Hepatocyte (in vitro differentiated cells): ENCODE data around the gene VMP1. TPM values are rescaled to one million over a fixed set of nuclear protein-coding genes. Genes with fewer than 3 reads are reported as not detected.

Experiments
- DNase-seq: peaks from one replicate; pipeline ENCODE4 v3.0.0-alpha.2; 2016; ENCODE audit warnings: low spot score
- H2AFZ ChIP-seq: fragments of 200-600 bp; sonication (generic); 2 replicates; pipeline ENCODE4 v1.6.0; 2016; ENCODE audit warnings: antibody characterized with exemption, mild to moderate bottlenecking
- H3K27ac ChIP-seq: fragments of 200-600 bp; sonication (generic); 2 replicates; pipeline ENCODE4 v1.5.1; 2016; ENCODE audit warnings: mild to moderate bottlenecking
- H3K27me3 ChIP-seq: fragments of 200-600 bp; sonication (generic); 2 replicates; pipeline ENCODE4 v1.6.1; 2016
- H3K36me3 ChIP-seq: fragments of 200-600 bp; sonication (generic); replicated peaks from 2 replicates; pipeline ENCODE4 v1.5.1; 2016; ENCODE audit warnings: low read depth; ENCODE audit not compliant: insufficient read depth
- H3K4me1 ChIP-seq: fragments of 200-600 bp; sonication (generic); 2 replicates; pipeline ENCODE4 v1.5.1; 2016; ENCODE audit warnings: mild to moderate bottlenecking, moderate library complexity; ENCODE audit not compliant: insufficient read depth
- H3K4me2 ChIP-seq: fragments of 200-600 bp; sonication (generic); 2 replicates; pipeline ENCODE4 v1.6.0; 2016
- H3K4me3 ChIP-seq: fragments of 200-600 bp; sonication (generic); 2 replicates; pipeline ENCODE4 v1.5.1; 2016; ENCODE audit warnings: mild to moderate bottlenecking
- H3K79me2 ChIP-seq: fragments of 200-600 bp; sonication (generic); 2 replicates; pipeline ENCODE4 v1.6.0; 2017; ENCODE audit warnings: mild to moderate bottlenecking
- H3K9me2 ChIP-seq: fragments of 200-600 bp; sonication (generic); replicated peaks from 2 replicates; pipeline ENCODE4 v1.6.0; 2017; ENCODE audit warnings: mild to moderate bottlenecking; ENCODE audit not compliant: insufficient read depth
- H3K9me3 ChIP-seq: fragments of 200-600 bp; sonication (generic); 2 replicates; pipeline ENCODE4 v1.5.1; 2016; ENCODE audit warnings: low read depth, mild to moderate bottlenecking
- H4K20me1 ChIP-seq: fragments of 200-600 bp; sonication (generic); 2 replicates; pipeline ENCODE4 v1.6.0; 2016; ENCODE audit warnings: mild to moderate bottlenecking; ENCODE audit not compliant: insufficient read depth, poor library complexity, severe bottlenecking
- CTCF ChIP-seq: fragments of 200-600 bp; sonication (generic); IDR thresholded peaks from 2 replicates; pipeline ENCODE4 v1.5.1; 2016; ENCODE audit warnings: antibody characterized with exemption, mild to moderate bottlenecking; ENCODE audit not compliant: poor library complexity
- EZH2 ChIP-seq: fragments of 200-600 bp; sonication (generic); IDR thresholded peaks from 2 replicates; pipeline ENCODE4 v1.6.1; 2016; ENCODE audit warnings: antibody characterized with exemption, mild to moderate bottlenecking, borderline replicate concordance
- EZH2phosphoT487 ChIP-seq: fragments of 200-600 bp; sonication (generic); IDR thresholded peaks from one replicate; pipeline ENCODE4 v1.6.1; 2018; ENCODE audit warnings: antibody characterized with exemption, mild to moderate bottlenecking, low read depth, moderate library complexity; ENCODE audit not compliant: unreplicated experiment, severe bottlenecking
- WGBS: methylation state at CpG from one replicate; pipeline ENCODE4 v1.1.6; 2016; ENCODE audit warnings: low lambda C conversion rate; ENCODE audit errors: missing lambda C conversion rate; 5-methylcytosine and 5-hydroxymethylcytosine counted together
- polyA plus RNA-seq: library from polyadenylated mRNA; unstranded; fragments of >200 nt; fragmentation: Nextera tagmentation; extraction: Ambion mirVana; gene quantifications from 2 replicates; pipeline ENCODE4 v1.2.1, GENCODE V29; 2016
- total RNA-seq: library from RNA; depleted of rRNA; stranded (reverse); fragments of >200 nt; gene quantifications from 2 replicates; pipeline ENCODE4 v1.2.3, GENCODE V29; 2014

The VMP1 gene
- total and polyA plus RNA-seq, 2 experiments from 2014 or later, result 139 to 479 TPM

GRCh38 chr17:59810894-59811153, 103.4 kb downstream of the VMP1 start:
- Histone ChIP-seq H3K36me3 (no peaks in the 10 kb centered on the region), H3K4me2 (no peak overlapping the region), H3K27ac (no peak overlapping the region), H3K9me2 (no peaks in the 10 kb centered on the region), H3K79me2 (no peaks in the 10 kb centered on the region), H3K4me1 (no peaks in the 10 kb centered on the region), H3K4me3 (no peak overlapping the region), H4K20me1 (no peaks in the 10 kb centered on the region), H3K9me3 (no peaks in the 10 kb centered on the region), H2AFZ (no peak overlapping the region), H3K27me3 (no peaks in the 10 kb centered on the region)
- 96% methylated on average over 1 of the region's 1 CpG for WGBS
- DNase-seq, result no peak
- no peak for TF ChIP-seq EZH2phosphoT487
- TF ChIP-seq CTCF, result no peak
- no peak for TF ChIP-seq EZH2

GRCh38 chr17:59811209-59811608, 103.8 kb downstream of the VMP1 start:
- no peak for DNase-seq
- Histone ChIP-seq H3K4me2 (no peak overlapping the region), H3K9me3 (no peaks in the 10 kb centered on the region), H4K20me1 (no peaks in the 10 kb centered on the region), H3K36me3 (no peaks in the 10 kb centered on the region), H2AFZ (no peak overlapping the region), H3K9me2 (no peaks in the 10 kb centered on the region), H3K4me3 (no peak overlapping the region), H3K4me1 (no peaks in the 10 kb centered on the region), H3K27ac (no peak overlapping the region), H3K79me2 (no peaks in the 10 kb centered on the region), H3K27me3 (no peaks in the 10 kb centered on the region)
- TF ChIP-seq EZH2phosphoT487 (no peak), EZH2 (no peak), CTCF (no peak)
- 81% methylated on average over 1 of the region's 1 CpG for WGBS

GRCh38 chr17:59812139-59812538, 104.7 kb downstream of the VMP1 start:
- TF ChIP-seq CTCF (no peak), EZH2phosphoT487 (no peak), EZH2 (no peak)
- 100% methylated on average over 3 of the region's 3 CpGs for WGBS
- no peaks in the 10 kb centered on the region for H3K79me2 ChIP-seq

GRCh38 chr17:59814276-59814675, 106.8 kb downstream of the VMP1 start:
- H3K27me3 ChIP-seq, result no peaks in the 10 kb centered on the region
- no peaks in the 10 kb centered on the region for H3K36me3 ChIP-seq
- no peak overlapping the region for H3K4me3 ChIP-seq
- H3K4me1 ChIP-seq, result no peaks in the 10 kb centered on the region
- 81% methylated on average over 1 of the region's 1 CpG for WGBS
- TF ChIP-seq CTCF (no peak), EZH2 (no peak), EZH2phosphoT487 (no peak)
- no peak for DNase-seq
- H2AFZ ChIP-seq, result no peak overlapping the region
- no peaks in the 10 kb centered on the region for H3K79me2 ChIP-seq
- H3K9me2 ChIP-seq, result no peaks in the 10 kb centered on the region
- H4K20me1 ChIP-seq, result no peaks in the 10 kb centered on the region
- no peak overlapping the region for H3K4me2 ChIP-seq
- no peaks in the 10 kb centered on the region for H3K9me3 ChIP-seq
- H3K27ac ChIP-seq, result peak overlapping the region; percentile 4

More at GRCh38 chr17:59812139-59812538, 104.7 kb downstream of the VMP1 start:
- no peak overlapping the region for H3K27ac ChIP-seq
- no peaks in the 10 kb centered on the region for H3K36me3 ChIP-seq
- H3K4me3 ChIP-seq, result no peak overlapping the region
- H2AFZ ChIP-seq, result no peak overlapping the region
- no peak for DNase-seq
- H3K9me3 ChIP-seq, result no peaks in the 10 kb centered on the region
- no peak overlapping the region for H3K4me2 ChIP-seq
- H4K20me1 ChIP-seq, result no peaks in the 10 kb centered on the region
- H3K4me1 ChIP-seq, result no peaks in the 10 kb centered on the region
- no peaks in the 10 kb centered on the region for H3K27me3 ChIP-seq
- H3K9me2 ChIP-seq, result no peaks in the 10 kb centered on the region
